HepG2 (cell line): ENCODE data around the gene ZFAND4. TPM values are rescaled to one million over a fixed set of nuclear protein-coding genes. Genes with fewer than 3 reads are reported as not detected.

ENCODE experiments used
- ATAC-seq: fragments of 200-7000 bp; cut with Tn5 transposase; 3 replicates; pipeline ENCODE4 v1.9.1; 2020; ENCODE audit warnings: mild to moderate bottlenecking, moderate library complexity
- BruUV-seq: library from RNA; stranded (reverse); fragments of 400-500 nt; replicated peaks from 2 replicates; lab custom pipeline; 2021; lab: Mats Ljungman, UMichigan
- CTCF ChIA-PET: fragments of 300-600 bp; formaldehyde crosslinking; extraction: SDS; loops from one replicate; lab custom pipeline; 2021; ENCODE audit warnings: low total read pairs, inconsistent platforms, low intra/inter-chr PET ratio; lab: Yijun Ruan, JAX
- POLR2A ChIA-PET: fragments of 350-600 bp; sonication (Branson Sonifier 250); formaldehyde crosslinking; loops from one replicate; lab custom pipeline; 2020; ENCODE audit warnings: antibody characterized with exemption, inconsistent platforms; lab: Yijun Ruan, JAX
- DNase-seq: peaks from one replicate; pipeline ENCODE4 v3.0.0-alpha.2; 2015; ENCODE audit warnings: low spot score
- FAIRE-seq: peaks from 3 replicates; lab custom pipeline; 2011; peaks lifted over from hg19 to GRCh38; lab: Jason Lieb, UNC
- H2AFZ ChIP-seq: one replicate; pipeline ENCODE4 v1.6.1; 2011; ENCODE audit warnings: low read length, inconsistent platforms
- H3K27ac ChIP-seq: fragments of 300-600 bp; 3 replicates; pipeline ENCODE4 v1.8.0; 2011; ENCODE audit warnings: mixed run types, mild to moderate bottlenecking, mixed read lengths, low read length, inconsistent platforms; ENCODE audit not compliant: insufficient read depth; ENCODE audit errors: extremely low read length
- H3K27me3 ChIP-seq, 2 experiments: fragments of 200-600 bp in 1 of 2; 2 replicates in 1 of 2; 3 replicates in 1 of 2; pipeline versions ENCODE4 v1.6.0 to v1.8.0; 2011; ENCODE audit warnings: low read length in 2 of 2, mild to moderate bottlenecking in 2 of 2, moderate library complexity in 2 of 2, inconsistent platforms in 1 of 2; ENCODE audit not compliant: insufficient read depth in 2 of 2, control insufficient read depth in 1 of 2
- H3K36me3 ChIP-seq, 2 experiments: fragments of 200-600 bp in 1 of 2; replicated peaks in 1 of 2; 2 replicates in 1 of 2; 3 replicates in 1 of 2; pipeline versions ENCODE4 v1.5.1 to v1.8.0; 2011; ENCODE audit warnings: low read length in 2 of 2, inconsistent platforms in 1 of 2; ENCODE audit not compliant: insufficient read depth in 2 of 2, control insufficient read depth in 1 of 2
- H3K4me1 ChIP-seq: 2 replicates; pipeline ENCODE4 v1.5.1; 2012; ENCODE audit warnings: low read length, inconsistent platforms; ENCODE audit not compliant: insufficient read depth
- H3K4me2 ChIP-seq: 2 replicates; pipeline ENCODE4 v1.6.0; 2011; ENCODE audit warnings: low read depth, low read length, inconsistent platforms
- H3K4me3 ChIP-seq, 3 experiments: fragments of 200-600 bp in 1 of 3; sonication (generic), shearing (Covaris generic) in 1 of 3; replicated peaks in 1 of 3; 2 replicates each; pipeline ENCODE4 v1.5.1; 2011 to 2016; ENCODE audit warnings: low read length in 3 of 3, inconsistent platforms in 2 of 3, low read depth in 2 of 3, mild to moderate bottlenecking in 2 of 3, control low read depth in 1 of 3, mixed read lengths in 1 of 3; ENCODE audit not compliant: insufficient read depth in 1 of 3
- H3K79me2 ChIP-seq: one replicate; pipeline ENCODE4 v1.6.1; 2011; ENCODE audit warnings: low read length, inconsistent platforms; ENCODE audit not compliant: insufficient read depth
- H3K9ac ChIP-seq: 2 replicates; pipeline ENCODE4 v1.6.0; 2011; ENCODE audit warnings: mild to moderate bottlenecking, low read depth, low read length, inconsistent platforms; ENCODE audit not compliant: insufficient read depth
- H3K9me3 ChIP-seq: 2 replicates; pipeline ENCODE4 v1.5.1; 2012; ENCODE audit warnings: mild to moderate bottlenecking, low read length
- H4K20me1 ChIP-seq: 2 replicates; pipeline ENCODE4 v1.6.0; 2011; ENCODE audit warnings: inconsistent platforms, mild to moderate bottlenecking, low read length, moderate library complexity; ENCODE audit not compliant: insufficient read depth
- HOXA3 ChIP-seq: sonication (generic); formaldehyde crosslinking; IDR thresholded peaks from 2 replicates; pipeline ENCODE4 v1.5.0; 2020; ENCODE audit warnings: missing genetic modification reagents
- NFE2L1 ChIP-seq: sonication (generic); formaldehyde crosslinking; IDR thresholded peaks from 2 replicates; pipeline ENCODE4 v1.4.0; 2020; ENCODE audit warnings: missing genetic modification reagents, mild to moderate bottlenecking, borderline replicate concordance
- RXRB ChIP-seq: IDR thresholded peaks from 2 replicates; pipeline ENCODE4 v1.6.1; 2016; ENCODE audit warnings: borderline replicate concordance, missing genetic modification reagents, missing compliant biosample characterization
- ZNF124 ChIP-seq: sonication (generic); formaldehyde crosslinking; IDR thresholded peaks from 2 replicates; pipeline ENCODE4 v1.4.0; 2020; ENCODE audit warnings: missing genetic modification reagents
- ZNF253 ChIP-seq: sonication (generic); formaldehyde crosslinking; IDR thresholded peaks from 2 replicates; pipeline ENCODE4 v1.8.0; 2022; ENCODE audit warnings: mild to moderate bottlenecking, missing genetic modification reagents, borderline replicate concordance
- ZNF772 ChIP-seq: sonication (generic); formaldehyde crosslinking; IDR thresholded peaks from 2 replicates; pipeline ENCODE4 v1.5.0; 2020; ENCODE audit warnings: mild to moderate bottlenecking, missing genetic modification reagents
- ZNF850 ChIP-seq: sonication (generic); formaldehyde crosslinking; conservative IDR thresholded peaks from 2 replicates; pipeline ENCODE4 v1.9.0; 2021; ENCODE audit warnings: mild to moderate bottlenecking, missing genetic modification reagents
- ZSCAN9 ChIP-seq: IDR thresholded peaks from 2 replicates; pipeline ENCODE4 v1.6.1; 2016; ENCODE audit warnings: borderline replicate concordance
- ZZZ3 ChIP-seq: sonication (generic); formaldehyde crosslinking; IDR thresholded peaks from 2 replicates; pipeline ENCODE4 v1.4.0; 2020; ENCODE audit warnings: missing genetic modification reagents, mild to moderate bottlenecking, borderline replicate concordance
- in situ Hi-C: cut with HindIII; loops from 2 replicates; pipeline ENCODE4 v1.10.0; 2017; ENCODE audit warnings: low pct_unique_long_range_greater_than_20kb; ENCODE audit not compliant: extremely low pct_ligation_motif_present
- intact Hi-C: fragments of 100-400 bp; cut with micrococcal nuclease; formaldehyde crosslinking; loops from one replicate; pipeline ENCODE4 v1.10.0; 2022; ENCODE audit not compliant: unreplicated experiment
- polyA plus RNA-seq, 8 experiments: library from polyadenylated mRNA; depleted of rRNA in 3 of 8; stranded (reverse) in 7 of 8; unstranded in 1 of 8; fragments of >200 nt; fragmentation: Illumina TruSeq in 4 of 8; extraction: Trizol in 4 of 8; gene quantifications; 2 replicates each; pipeline versions ENCODE4 v1.2.1 to v1.2.3, GENCODE V29; 2011 to 2016; ENCODE audit warnings: low read depth in 4 of 8, missing spikeins in 1 of 8, mixed read lengths in 1 of 8; ENCODE audit not compliant: insufficient read depth in 1 of 8
- total RNA-seq, 5 experiments: library from RNA; depleted of rRNA; stranded (reverse); fragments of >200 nt; fragmentation: Illumina TruSeq; extraction: Trizol; gene quantifications; 2 replicates each; pipeline ENCODE4 v1.2.3, GENCODE V29; 2016; ENCODE audit warnings: low read depth in 1 of 5
- TF ChIP-seq, protein P1 (sequence below): sonication (generic); formaldehyde crosslinking; IDR thresholded peaks from 2 replicates; pipeline ENCODE4 v1.4.0; 2020; ENCODE audit warnings: mild to moderate bottlenecking, missing genetic modification reagents, borderline replicate concordance
- TF ChIP-seq, protein P2 (sequence below): IDR thresholded peaks from 2 replicates; pipeline ENCODE4 v1.6.1; 2016
- TF ChIP-seq, protein P3 (sequence below): sonication (generic); formaldehyde crosslinking; IDR thresholded peaks from 2 replicates; pipeline ENCODE4 v1.4.0; 2020; ENCODE audit warnings: missing genetic modification reagents
- TF ChIP-seq, protein P4 (sequence below): IDR thresholded peaks from 2 replicates; pipeline ENCODE4 v1.6.1; 2016; ENCODE audit warnings: missing compliant biosample characterization, missing genetic modification reagents, borderline replicate concordance
- TF ChIP-seq, protein P5 (sequence below), 2 experiments: sonication (generic) in 1 of 2; formaldehyde crosslinking in 1 of 2; IDR thresholded peaks; 2 replicates each; pipeline versions ENCODE4 v1.6.1 to v1.9.0; 2014 to 2022; ENCODE audit warnings: antibody characterized with exemption in 1 of 2, borderline replicate concordance in 1 of 2, inconsistent platforms in 1 of 2, low read depth in 1 of 2, missing genetic modification reagents in 1 of 2

Gene ZFAND4
- total and polyA plus RNA-seq, 2 of the 13 experiments (the other 11 are each of a cell fraction or from before 2014, with no cell fraction given) = 2.9 to 9.2 TPM

DNA sequence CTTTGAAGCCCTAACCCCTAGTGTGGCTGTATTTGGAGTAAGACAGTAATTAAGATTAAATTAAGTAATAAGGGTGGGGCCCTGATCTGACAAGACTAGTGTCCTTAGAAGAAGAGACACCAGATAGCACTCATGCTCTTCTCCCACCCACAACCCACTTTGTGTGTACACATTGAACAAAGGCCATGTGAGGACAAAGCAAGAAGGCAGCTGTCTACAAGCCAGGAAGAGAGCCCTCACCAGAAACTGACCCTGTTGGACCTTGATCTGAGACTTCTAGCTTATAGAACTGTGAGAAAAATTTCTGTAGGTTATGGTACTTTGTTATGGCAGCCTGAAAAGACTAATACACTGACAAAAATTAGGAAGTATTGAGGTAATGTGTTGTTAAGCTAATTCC lies 59.8 kb downstream of the ZFAND4 start:
- Histone ChIP-seq H3K9ac (no peak overlapping the region), H3K9me3 (no peaks in the 10 kb centered on the region), H4K20me1 (no peaks in the 10 kb centered on the region), H3K4me2 (no peak overlapping the region), H3K79me2 (no peaks in the 10 kb centered on the region), H2AFZ (no peak overlapping the region), H3K36me3 (no peaks in the 10 kb centered on the region), H3K4me1 (peaks cover 7% of the 10 kb centered on the region; the same call in 1 of the 2 replicates), H3K4me3 (no peak overlapping the region), H3K27ac (no peak overlapping the region), H3K27me3 (no peaks in the 10 kb centered on the region)
- POLR2A ChIA-PET = no interaction called here
- in situ Hi-C loops (no loop called here), intact Hi-C loops (no loop called here)
- DNase-seq (no peak), ATAC-seq (no peak), FAIRE-seq (no peak)
- CTCF ChIA-PET = no interaction called here
- no TSS peak for BruUV-seq
- no peak for TF ChIP-seq ZNF253 (CRISPR knock-in tag)
- TF ChIP-seq ZNF124 (CRISPR knock-in tag) = no peak
- TF ChIP-seq, protein P1, sequence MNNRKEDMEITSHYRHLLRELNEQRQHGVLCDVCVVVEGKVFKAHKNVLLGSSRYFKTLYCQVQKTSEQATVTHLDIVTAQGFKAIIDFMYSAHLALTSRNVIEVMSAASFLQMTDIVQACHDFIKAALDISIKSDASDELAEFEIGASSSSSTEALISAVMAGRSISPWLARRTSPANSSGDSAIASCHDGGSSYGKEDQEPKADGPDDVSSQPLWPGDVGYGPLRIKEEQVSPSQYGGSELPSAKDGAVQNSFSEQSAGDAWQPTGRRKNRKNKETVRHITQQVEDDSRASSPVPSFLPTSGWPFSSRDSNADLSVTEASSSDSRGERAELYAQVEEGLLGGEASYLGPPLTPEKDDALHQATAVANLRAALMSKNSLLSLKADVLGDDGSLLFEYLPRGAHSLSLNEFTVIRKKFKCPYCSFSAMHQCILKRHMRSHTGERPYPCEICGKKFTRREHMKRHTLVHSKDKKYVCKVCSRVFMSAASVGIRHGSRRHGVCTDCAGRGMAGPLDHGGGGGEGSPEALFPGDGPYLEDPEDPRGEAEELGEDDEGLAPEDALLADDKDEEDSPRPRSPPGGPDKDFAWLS (CRISPR knock-in tag) = no peak
- TF ChIP-seq RXRB = peak; percentile 81
- no peak for TF ChIP-seq ZSCAN9 (CRISPR knock-in tag)
- TF ChIP-seq, protein P2, sequence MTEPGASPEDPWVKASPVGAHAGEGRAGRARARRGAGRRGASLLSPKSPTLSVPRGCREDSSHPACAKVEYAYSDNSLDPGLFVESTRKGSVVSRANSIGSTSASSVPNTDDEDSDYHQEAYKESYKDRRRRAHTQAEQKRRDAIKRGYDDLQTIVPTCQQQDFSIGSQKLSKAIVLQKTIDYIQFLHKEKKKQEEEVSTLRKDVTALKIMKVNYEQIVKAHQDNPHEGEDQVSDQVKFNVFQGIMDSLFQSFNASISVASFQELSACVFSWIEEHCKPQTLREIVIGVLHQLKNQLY = no peak
- TF ChIP-seq, protein P3, sequence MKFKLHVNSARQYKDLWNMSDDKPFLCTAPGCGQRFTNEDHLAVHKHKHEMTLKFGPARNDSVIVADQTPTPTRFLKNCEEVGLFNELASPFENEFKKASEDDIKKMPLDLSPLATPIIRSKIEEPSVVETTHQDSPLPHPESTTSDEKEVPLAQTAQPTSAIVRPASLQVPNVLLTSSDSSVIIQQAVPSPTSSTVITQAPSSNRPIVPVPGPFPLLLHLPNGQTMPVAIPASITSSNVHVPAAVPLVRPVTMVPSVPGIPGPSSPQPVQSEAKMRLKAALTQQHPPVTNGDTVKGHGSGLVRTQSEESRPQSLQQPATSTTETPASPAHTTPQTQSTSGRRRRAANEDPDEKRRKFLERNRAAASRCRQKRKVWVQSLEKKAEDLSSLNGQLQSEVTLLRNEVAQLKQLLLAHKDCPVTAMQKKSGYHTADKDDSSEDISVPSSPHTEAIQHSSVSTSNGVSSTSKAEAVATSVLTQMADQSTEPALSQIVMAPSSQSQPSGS (CRISPR knock-in tag) = no peak
- no peak for TF ChIP-seq NFE2L1 (CRISPR knock-in tag)
- TF ChIP-seq, protein P4, sequence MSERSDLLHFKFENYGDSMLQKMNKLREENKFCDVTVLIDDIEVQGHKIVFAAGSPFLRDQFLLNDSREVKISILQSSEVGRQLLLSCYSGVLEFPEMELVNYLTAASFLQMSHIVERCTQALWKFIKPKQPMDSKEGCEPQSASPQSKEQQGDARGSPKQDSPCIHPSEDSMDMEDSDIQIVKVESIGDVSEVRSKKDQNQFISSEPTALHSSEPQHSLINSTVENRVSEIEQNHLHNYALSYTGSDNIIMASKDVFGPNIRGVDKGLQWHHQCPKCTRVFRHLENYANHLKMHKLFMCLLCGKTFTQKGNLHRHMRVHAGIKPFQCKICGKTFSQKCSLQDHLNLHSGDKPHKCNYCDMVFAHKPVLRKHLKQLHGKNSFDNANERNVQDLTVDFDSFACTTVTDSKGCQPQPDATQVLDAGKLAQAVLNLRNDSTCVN (CRISPR knock-in tag) = no peak
- TF ChIP-seq ZNF772 = no peak
- no peak for TF ChIP-seq HOXA3 (CRISPR knock-in tag)
- TF ChIP-seq ZNF850 (CRISPR knock-in tag) = no peak
- no peak for TF ChIP-seq ZZZ3 (CRISPR knock-in tag)
- TF ChIP-seq, protein P5, sequence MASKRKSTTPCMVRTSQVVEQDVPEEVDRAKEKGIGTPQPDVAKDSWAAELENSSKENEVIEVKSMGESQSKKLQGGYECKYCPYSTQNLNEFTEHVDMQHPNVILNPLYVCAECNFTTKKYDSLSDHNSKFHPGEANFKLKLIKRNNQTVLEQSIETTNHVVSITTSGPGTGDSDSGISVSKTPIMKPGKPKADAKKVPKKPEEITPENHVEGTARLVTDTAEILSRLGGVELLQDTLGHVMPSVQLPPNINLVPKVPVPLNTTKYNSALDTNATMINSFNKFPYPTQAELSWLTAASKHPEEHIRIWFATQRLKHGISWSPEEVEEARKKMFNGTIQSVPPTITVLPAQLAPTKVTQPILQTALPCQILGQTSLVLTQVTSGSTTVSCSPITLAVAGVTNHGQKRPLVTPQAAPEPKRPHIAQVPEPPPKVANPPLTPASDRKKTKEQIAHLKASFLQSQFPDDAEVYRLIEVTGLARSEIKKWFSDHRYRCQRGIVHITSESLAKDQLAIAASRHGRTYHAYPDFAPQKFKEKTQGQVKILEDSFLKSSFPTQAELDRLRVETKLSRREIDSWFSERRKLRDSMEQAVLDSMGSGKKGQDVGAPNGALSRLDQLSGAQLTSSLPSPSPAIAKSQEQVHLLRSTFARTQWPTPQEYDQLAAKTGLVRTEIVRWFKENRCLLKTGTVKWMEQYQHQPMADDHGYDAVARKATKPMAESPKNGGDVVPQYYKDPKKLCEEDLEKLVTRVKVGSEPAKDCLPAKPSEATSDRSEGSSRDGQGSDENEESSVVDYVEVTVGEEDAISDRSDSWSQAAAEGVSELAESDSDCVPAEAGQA (IDR thresholded peaks at IDR 0.05; ENCODE audit: low read depth) = no peak
- TF ChIP-seq, protein P5 (CRISPR knock-in tag; IDR thresholded peaks at IDR 0.05; ENCODE audit: borderline replicate concordance) = no peak
